ENCODE results near the gene PTPN3.

PTPN3 gene

DNA sequence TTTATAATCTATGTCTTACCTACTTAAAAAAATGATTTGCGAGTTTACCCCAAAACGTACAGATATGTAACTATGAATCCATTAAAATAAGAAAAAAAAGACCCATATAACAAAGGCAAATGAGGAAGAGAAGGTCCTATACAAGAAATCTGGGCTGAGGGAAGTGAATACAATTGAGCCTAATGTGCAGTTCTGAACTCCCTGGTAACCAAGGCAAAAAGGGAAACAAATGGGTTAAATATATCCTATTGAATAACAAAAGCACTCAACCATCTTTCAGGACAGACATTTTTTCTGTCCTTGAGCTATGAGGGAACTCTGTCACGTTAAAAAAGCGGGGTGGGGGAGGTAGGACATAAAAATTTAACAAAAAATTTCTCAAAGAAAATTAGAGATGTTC lies 78.6 kb downstream of the PTPN3 start:
- DNase-seq, result no peak

DNA sequence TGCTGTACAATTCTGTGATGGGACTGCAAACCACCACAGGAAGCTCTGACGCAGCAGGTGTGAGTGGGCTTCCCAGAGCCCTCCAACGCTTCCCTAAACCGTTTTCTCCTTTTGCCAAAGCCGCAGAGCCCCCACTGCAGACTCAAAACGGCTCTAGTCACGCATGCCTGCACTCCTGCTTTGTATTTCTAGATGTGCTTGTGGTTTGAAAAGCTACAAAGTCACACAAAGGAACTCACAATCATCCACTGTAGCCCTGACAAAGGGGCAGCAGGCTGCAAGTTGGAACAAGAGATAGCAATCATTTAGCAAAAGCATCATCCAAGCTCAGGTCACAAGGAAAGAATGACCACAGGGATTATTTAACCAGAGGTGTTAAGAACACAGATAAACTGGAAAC lies 79.3 kb downstream of the PTPN3 start:
- DNase-seq, result no peak

DNA sequence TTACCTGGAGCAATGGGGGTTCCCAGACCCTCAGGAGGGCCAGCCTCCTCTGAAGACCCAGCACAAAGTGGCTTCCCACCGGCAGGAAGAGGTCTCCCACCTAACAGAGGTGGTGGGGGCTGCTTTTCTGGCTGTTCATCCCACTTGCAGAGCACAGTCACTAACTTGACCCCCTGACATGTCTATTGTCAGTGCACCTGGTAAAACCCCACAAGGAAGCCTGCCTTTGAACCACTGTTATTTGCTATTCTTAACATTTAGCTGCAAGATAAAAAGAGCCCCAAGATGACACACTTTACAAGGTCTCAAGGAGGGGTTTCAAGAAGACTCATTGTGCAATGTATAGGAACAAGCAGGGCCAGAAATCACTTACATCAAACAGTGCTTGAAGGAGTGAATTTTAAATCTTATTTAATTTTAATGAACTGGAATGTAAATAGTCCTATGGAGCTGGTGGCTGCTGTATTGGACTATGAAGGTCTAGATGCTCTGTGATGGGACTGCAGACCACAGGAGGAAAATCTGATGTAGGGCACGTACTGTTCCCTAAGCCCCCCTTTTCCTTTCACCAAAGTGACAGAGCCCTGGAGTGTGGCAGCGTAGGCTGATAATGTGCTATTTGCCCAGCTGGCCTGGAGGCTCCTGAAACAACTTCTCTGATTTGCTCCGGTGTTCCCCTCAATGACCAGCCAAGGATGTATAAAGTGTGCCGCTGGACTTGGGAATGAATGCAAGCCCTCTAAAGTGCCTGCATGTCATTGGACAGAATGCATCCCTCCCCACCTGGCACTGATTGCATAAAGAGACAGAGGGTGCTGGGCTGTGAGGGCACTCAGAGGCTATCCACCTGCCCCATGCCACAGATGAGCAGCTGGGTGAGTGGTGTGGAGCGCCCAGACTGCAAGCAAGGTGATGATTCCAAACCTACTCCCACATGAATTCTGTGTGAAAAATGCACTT lies 80.2 kb downstream of the PTPN3 start:
- DNase-seq, result no peak

DNA sequence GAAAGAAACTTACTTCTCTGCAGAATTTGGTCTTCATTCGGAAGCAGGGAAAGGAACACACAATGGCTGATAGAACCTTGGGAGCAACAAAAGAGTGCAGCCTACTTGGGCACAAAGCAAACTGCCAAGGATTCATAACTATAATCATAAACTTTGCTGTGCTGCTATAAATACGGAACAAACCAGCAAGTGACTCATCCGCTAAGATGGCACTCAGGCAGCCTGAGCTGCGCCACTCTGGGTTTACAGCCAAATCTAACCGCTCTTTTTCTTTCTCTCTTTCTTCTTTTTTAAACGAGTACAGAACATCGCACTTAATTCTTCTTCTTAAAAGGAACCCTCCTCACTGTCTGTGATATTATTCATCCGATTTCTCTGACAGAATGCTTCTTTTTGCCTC lies 81.1 kb downstream of the PTPN3 start:
- DNase-seq, result no peak

DNA sequence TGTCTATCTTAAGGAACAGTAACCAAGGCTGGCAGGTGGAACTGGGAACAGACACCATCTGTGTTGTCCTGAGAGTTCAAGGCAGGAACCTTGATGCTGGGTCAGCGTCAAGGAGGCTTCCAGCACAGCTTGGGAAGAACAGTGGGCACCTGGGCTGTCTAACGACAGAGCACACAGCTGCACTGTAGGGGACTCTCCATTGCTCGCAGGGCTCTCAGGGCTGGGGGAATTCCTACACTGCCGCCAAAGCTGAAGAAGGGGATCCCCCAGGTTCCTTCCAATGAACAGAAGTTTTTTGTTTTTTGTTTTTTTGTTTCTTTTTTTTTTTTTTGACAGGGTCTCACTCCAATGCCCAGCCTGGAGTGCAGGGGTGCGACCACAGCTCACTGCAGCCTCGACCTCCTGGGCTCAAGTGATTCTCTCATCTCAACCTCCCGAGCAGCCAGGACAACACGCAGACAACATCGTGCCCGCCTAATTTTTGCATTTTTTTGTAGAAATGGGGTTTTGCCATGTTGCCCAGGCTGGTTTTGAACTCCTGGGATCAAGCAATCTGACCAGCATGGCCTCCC lies 81.9 kb downstream of the PTPN3 start:
- DNase-seq, result no peak

DNA sequence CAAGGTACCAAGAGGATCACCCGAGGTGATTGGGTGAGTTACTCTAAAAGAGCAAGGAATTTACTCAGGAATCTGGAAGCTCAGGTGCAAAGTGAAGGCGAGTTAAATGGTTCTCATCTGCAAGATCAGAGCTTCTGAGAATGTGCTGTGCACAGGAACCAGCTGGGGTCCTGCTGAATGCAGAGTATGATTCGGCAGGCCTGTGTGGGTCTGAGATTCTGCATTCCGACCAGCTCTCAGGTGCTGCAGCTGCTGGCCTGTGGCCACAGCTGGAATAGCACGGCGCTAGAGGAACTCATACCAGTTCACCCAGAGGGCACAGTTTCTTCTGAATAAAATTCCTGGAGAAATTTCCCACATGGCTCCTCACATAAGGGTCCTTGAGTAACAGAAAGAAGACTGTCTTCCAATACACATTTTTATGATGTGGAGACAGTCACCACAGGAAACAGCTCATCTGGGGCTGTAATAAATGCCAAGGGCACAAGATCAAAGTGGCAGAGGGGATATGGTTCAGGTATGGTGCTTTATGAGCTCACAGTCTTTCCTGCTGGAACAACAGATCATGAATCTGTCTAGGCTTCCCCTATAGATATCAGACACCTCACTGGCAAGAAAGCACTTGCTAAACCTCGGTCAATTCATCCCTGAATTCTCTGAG lies 83.9 kb downstream of the PTPN3 start:
- no peak for DNase-seq

DNA sequence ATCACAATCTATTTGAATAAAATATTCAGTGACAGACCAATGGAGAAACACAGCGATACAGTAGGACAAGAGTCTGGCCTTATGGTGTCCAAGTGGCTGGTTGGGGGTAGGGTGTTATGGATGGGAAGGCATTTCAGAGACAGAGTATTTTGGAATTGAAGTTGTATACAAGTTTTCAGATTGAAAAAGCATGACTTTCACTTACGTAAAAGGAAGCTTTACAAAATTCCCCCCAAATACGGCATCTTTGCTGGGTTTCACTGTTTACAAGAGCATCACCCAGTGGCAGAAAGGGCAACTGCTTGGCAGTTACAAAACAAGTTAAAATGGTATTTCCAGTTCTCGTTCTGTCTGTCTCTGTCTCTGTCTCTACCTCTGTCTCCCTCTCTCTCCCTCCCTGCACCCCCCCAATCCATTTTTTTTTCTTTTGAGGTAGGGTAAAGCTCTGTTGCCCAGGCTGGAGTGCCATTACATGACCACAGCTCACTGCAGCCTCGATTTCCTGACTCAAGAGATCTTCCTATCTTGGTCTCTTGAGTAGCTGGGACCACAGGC lies 86.2 kb downstream of the PTPN3 start:
- no peak for DNase-seq

DNA sequence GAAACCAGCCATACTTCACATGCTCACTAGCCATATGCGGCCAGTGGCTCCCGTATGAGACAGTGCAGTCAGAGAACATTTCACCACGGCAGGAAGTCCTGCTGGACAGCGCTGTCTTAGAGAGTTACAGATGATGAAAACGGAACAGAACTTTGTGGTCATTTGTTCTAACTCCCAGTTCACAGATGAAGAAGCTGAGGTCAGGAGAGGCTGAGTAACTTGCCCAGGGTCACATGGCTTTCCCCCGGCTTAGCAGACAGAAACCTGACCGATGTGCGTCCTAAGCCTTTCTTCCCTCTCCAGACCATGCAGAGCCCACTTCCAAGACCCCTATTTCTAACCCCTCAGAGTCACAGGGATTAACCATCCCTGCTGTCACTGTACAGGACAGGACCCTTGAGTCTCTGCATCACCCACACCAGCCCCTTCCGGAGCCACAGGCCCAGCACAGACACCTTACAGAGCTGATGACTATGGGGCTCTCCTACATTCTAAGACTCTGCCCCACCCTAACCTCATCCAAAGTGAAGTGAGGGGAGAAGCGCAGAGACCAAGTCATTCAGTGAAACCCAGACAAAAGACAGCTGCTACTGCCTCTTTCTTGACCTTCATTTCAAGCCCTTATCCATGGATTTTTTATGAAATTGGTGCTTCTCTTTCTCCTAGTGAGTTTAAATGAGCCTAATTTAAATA lies 86.9 kb downstream of the PTPN3 start:
- DNase-seq, result no peak

DNA sequence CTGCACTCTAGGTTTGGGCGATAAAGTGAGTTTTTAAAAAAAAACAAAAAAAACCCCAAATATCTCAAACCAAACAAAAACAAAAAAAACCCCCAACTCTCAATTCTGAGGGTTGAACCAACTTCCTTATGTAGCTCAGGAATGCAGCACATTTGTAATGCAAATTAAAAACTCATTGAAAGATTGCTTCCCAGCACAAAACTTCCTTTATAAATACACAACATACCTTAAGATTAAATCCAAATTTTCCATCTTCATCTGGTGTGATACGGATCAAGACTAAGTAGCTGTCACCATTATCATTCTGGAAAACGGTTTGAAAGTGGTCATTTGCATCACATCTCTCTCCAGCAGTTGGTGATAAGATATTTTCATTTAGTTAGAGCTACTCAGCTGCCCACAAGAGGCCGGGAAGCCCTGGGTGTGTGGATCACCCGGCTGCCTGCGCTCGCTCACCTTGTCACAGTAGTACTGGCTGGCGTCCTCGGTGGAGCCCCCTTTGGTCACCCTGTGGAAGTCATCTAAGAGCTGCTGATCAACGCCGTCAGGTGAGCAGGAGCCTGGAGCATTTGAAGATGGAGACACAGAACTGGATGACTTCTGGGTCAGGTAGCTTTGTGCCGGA lies 88.2 kb downstream of the PTPN3 start:
- no peak for DNase-seq

DNA sequence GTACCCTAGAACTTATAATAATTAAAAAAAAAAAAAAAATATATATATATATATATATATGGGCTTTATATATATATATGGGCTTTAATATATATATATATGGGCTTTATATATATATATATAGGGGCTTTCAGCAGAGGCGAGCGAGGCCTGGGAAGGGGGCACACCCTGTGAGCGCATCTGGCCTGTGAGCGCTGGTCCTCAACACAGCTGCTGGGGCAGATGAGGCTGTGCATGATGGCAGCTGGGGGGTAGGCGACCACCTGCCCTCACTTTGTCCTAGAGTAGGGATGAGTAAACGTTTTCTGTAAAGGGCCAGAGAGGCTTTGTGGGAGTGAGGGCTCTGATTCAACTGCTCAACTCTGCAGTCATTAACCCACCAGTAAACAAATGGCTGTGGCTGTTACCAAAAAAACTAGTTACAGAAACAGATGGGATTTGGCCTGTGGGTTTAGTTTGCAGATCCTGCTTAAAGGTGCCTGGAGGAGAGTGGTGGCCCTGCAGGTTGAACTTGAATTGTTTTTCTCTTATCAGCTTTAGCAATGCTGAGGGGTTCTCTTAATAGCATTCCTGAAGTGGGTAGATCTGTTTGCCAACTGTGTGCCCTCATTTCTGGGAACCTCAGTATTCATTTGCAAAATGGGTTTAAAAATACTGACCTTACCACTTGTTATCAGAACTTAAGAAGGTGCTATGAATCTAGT lies 89.2 kb downstream of the PTPN3 start:
- DNase-seq, result no peak

DNA sequence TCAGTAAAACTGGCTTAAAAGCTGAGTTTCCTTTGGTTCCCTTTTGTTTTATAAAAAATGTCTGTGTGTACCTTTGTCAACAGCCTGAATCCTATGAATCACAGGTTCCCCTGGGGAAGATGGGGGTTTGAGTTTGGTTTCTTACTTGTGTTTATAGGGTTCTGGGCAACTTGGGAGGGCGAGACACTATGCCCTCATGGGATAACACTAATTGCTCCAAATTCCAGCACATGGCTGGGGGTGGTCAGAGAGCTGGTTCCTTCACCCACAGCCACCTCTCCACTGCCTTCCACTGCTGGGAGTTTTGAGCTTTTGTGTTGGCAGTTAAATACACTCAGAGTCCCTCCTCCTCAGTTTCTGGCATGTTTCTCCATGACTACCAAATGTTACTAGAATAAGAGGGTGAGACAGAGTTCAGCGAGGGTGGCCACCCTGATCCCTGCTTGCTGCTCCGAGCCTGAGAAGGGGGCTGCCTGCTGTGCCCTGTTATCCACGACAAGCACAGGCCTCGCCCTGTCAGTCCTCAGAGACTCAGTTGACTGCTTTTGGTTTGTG lies 94.3 kb downstream of the PTPN3 start:
- no peak for DNase-seq

DNA sequence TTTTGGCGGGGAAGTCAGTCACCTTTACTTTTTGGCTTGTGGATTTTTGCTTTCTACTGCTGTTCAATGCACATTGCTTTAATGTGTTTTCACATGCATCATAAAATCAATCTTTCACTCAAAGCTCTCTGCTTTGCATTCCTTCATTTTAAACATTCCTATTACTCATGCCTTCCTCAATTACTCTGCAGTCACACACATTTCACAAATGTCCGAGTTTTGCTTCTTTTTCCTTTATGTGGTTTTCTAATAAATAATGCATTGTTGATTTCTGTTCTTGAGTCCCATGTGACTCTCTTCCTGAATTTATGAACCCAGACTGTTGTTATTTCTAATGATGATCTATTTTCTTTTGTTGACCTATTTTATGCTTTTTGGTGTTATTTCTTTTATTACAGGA lies 95.0 kb downstream of the PTPN3 start:
- no peak for DNase-seq

DNA sequence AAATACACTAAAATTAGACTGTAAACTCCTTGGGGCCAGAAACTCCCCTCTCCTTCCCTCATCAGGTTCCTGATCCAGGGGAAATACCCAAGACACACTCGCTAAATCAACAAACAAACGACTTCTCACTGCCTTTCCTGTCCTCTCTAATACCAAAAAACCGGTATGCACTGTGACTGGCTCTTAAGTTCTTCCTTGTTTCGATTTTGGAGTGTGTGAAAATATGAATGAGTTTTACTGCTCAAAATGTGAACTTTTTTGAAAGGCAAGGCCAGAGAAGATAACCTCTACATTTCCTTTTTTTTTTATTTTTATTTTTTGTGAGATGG lies 96.2 kb downstream of the PTPN3 start:
- no peak for DNase-seq

DNA sequence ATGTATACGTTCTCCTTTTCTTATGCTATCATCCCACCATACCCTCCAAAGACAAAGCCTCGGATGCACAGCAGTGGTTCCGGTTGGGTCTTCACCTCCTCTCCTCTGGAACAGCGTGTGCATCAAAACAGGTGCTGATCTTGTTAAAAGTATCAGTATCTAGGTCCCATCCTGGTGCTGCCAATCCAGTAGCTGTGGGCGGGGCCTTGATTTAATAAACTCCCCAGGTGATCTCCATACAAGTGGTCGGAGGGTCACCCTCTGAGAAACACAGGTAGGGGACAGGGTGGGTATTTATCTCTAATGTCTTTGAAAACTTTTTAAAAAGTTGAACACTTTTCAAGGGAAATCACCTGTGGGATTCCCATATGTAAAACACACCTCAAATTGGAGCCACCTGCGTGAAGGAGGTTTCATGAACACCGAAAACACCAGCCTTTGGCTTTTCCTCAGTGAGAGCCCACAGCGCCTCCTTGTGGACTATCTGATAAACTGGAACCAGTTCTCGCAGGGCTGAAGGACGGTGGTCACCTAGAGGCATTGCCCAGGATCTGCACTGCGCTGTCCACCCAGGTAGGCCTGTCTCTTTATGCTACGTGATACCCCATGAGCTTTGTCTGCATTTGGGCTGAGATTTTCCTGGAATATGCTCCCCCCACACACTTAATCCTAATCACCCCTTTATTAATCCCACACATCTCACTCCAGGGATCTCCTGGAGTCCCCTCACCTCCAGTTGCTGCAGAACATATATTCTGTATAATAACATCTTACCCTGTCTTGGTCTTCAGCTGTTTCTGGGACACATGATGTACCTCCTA lies 96.7 kb downstream of the PTPN3 start:
- no peak for DNase-seq

DNA sequence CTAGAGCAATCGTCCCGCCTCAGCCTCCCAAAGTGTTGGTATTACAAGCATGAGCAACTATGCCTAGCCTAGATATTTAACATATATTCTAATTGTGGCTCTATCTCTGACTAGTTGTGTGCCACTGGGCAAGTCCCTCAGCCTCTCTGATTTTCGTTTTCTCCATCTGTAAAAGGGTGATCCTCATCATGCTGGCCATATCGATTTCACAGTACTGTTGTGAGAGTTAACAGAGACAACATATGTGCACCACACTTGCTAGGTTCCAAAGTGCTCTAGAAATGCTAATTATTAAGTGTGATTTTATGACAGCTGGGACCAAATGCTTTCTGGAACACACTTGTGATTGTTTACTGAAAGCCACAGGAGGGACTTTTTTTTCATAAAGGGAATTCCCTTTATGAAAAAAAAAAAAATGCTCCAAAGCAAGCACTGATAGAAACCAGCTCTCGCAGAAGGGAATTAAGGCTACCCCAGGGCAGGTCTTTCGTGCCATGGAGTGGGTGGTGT lies 98.8 kb downstream of the PTPN3 start:
- DNase-seq, result no peak

DNA sequence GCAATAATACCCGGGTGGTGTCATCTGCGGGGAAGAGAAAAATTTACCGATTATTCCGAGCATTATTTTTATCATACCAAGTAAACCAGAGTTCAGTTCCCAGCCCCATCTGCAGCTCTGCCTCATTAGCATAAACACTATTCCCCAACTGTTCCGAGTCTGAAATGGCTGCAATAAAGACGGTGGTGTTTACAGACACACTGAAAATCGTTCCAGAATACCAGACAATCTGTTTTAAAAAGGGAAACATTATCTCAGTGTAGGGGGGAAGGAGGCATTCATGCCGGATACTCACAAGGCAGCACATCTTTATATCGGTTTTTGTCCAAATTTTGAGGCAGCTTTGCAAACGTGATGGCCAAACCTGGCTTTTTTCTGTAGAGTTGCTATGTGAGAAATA lies 106.9 kb downstream of the PTPN3 start:
- DNase-seq, result no peak

DNA sequence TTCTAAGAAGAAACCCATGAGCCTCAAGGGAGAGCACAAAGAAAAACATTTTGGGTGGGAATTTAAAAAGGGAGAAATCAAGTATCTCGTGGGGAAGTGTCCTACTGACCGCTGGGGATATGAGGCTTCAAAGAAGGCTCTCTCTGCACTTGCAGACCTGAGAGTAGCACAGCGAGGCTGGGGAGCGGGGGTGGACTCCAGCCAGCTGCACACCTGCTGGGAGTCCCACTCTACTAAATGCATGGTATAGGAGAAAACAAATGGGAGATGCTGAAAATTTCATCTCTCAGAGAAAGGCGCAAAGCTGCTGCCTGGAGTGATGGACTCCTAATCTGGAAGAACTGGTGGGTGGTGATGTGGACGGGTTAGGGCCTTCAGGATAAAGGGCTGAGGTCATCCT lies 110.3 kb downstream of the PTPN3 start:
- no peak for DNase-seq

DNA sequence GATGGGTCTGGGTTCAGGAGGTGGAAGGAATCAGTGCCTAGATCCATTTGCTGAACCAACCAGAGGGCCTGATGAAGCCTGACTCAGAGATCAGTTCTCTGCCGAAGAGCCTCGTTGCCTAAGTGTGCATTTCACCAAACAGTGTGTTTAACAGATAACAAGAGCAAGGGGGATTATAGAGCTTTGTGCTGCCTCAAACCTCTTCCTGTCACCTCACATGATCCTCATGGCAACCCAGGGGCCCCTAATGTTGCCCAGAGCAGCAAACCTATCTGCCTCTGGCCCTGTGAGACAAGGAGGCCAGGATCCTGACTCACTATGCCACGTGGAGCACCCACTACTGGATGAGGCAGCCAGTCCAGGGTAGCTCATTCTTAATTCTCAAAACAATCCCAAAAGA lies 110.9 kb downstream of the PTPN3 start:
- DNase-seq, result no peak

DNA sequence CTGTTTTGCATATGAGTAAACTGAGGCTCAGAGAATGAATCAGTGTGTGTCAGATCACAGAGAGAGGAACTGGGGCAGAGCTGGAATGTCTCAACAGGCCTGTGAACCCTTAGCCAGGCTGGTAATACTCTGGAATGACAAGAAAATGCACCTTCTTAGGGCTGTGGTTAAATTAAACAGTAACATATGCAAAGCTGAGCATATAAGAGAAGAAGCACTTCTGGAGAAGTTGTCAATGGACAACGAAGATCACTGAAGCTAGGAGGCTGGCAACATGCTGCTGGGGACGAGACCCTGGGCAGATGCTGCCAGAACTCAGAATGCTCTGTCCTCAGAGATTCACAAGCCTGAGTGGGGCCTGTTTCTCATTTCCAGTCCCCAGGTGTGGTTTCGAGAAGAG lies 112.6 kb downstream of the PTPN3 start:
- no peak for DNase-seq

DNA sequence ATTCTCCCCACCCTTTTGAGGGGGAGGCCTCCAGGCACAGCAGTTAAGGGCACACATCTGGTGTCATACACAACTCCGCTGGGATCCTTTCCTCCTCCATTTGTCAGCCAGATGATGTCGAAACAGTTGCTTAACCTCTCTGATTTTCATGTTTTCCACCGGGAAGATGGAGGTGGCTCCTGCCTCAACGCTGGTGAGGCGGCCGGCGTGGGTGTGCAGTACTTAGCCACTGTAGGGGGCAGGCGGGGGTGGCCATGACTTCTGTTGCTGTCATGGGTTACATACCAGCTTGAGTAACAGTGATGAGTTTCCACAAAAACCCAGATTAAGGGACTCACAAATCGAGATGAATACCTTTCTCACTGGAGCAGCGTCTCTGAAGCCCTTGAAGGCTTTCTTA lies 114.2 kb downstream of the PTPN3 start:
- DNase-seq, result no peak

DNA sequence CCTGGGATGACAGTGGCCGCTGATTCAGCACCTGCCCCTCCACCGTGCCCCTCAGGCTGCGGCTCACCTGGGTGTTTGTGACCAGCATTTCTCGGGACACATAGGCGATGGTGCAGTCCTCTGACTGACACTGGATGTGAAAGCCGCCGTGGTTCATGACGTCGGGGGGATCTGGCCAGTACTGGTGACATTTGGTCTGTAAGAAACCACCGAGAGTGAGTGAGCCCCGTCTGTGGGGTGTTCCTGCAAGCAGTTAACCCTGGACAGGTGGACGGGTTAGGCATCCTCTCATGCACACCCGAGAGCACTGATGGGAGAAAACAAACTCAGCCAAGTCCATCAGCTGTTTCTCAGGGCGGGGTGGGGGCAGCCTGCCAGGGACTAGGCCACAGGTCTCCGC lies 114.8 kb downstream of the PTPN3 start:
- no peak for DNase-seq

Data from stimulated activated CD4-positive, alpha-beta T cell treated with anti-CD3 and anti-CD28 coated beads, Interleukin-4, amount 100 ng/mL, for 1 hour (primary cell).